ENCODE measurements around the gene CPT1A.

The CPT1A gene

DNA sequence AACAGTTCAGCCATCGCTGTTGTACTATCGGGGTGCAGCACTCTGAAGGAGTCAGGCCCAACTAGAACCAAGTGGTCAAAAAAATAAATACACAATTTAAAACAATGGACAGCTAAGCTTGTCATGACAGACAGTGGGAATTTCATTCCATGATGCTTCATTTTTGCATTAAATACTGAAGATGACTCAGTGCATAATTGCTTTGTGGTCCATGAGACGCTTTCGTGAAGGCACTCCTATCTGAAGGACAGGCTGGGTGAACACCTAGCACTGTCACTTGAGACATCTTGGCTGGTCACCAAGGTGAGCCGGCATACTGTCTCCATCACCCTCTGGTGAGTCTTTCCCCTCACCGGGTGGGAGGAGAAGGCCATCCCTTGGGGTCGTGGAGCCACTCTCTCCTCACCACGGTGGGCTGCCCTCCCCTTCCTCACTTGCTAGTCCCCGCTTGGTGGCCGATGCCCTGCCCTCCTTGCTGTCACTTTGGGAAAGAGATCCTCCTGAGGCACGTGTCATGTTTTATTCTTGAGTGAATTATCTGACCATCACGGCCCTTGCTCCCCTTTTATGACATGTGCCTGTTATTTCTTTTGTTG lies 85.4 kb downstream of the CPT1A start:
- no peak for DNase-seq (ENCODE audit: low spot score)

- no peak for DNase-seq (ENCODE audit: low spot score)
Measured at GRCh38 chr11:68753300-68753699, 88.4 kb downstream of the CPT1A start.

DNA sequence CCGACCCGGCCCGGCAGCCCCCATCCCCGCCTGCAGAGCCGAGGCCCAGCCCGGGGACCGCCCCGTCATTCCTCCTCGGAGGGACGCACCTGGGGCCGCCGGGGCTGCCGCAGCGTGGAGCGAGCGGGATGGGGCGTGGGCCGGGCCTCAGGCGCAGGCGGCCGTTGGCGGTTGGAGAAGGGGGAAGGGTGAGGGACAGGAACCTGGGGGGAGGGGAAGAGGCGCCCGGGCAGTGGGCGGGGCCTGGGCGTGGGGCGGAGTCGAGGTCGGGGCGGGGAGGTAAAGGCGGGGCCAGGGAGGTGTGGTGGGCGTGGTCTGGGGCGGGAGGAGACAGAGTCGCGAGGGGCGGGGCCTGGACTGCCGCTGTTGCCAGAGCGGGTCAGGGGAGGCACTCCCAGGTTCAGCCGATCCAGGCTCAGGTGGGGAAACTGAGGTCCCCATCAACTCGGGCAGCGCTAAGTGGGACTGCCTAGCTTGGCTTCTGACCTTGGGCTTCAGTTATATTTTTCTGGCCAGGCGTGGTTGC lies 90.3 kb downstream of the CPT1A start, which contains the start of gene TESMIN:
Gene TESMIN (minus strand): TSS at position 190 of the 526 bp plus-strand sequence. CDS start 860 bp downstream, outside the sequence.
- DNase-seq (ENCODE audit: low spot score), result peak; percentile 49

DNA sequence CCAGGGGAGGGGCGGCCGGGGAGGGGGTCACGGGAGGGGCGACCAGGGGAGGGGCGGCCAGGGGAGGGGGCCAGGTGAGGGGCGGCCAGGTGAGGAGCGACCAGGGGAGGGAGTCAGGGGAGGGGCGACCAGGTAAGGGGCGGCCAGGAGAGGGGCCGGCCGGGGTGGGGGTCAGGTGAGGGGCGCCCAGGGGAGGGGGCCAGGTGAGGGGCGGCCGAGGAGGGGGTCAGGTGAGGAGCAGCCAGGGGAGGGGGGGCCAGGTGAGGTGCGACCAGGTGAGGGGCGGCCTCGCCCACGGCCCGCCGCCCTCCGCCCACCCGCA lies 90.8 kb downstream of the CPT1A start:
- no peak for DNase-seq (ENCODE audit: low spot score)

DNA sequence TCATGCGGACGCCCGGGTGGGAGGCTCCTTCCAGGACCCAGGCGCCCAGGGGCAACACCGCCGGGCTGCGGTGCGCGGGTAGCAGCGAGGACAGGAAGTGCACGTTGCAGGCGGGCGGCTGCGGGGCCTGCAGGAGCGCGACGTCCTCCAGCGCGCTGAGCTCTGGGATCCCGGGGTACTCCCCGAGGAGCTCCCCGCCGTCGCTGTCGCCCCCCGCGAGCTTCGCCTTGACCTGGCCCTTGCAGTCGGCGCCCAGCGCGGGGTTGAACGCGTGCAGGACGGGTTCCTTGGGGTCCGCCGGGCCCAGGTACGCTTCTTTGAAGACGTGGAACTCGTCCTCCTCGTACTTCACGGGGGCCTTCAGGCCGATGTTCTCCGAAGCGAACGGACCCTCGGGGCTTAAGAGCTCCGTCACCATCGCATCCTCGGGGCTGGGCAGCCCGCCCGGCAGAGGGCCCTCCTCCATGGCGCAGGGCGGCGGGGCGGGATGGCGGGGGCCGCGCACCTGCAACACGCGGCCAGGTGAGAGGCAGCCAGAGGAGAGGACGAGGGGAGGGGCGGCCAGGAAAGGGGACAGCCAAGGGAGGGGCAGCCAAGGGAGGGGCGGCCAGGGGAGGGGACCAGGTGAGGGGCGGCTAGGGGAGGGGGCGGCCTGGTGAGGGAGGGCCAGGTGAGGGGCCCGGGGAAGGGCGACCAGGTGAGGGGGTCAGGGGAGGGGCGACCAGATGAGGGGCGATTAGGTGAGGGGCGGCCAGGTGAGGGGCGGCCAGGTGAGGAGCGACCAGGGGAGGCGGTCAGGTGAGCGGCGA lies 91.3 kb downstream of the CPT1A start:
- DNase-seq (ENCODE audit: low spot score), result no peak

DNA sequence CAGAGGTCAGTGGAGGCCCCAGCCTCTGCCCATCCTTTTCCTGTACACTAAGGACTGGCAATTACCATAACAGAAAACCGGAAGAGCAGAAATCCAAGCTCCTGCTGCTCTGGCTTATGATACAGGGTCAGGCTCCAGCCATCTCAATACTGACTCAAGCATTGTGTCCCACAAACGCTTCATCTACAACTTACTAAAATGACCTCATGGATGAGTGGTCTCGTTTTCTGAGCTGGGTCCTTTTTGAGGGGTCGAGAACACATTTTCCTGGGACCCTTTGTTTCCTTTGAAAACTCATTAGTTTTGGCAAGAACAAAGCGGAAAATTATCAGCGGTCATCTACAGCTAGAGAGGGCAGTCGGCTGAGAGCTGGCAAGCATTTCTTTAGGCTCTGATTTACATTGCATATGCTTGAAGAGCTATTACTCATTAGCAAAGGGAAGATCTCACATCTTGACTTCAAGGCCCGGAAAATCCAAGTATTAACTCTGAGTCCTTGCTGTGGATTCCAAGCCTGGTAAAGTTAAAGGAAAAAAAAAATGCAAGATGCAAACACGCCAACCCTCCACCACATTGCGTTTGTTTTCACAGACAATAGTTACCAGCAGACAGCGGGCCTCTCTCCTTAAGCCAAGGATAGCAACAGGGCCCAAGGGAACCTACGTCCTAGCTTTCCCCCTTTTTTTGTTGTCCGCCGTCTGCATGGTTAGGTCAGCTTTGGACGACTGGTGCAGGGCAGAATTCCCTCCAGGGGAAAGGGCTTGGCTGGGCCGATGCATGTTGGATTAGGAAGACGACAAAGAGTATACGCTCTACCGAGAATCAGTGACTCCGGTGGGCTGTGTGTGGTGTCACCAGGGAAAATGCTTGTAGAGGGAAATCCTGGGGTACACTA lies 92.2 kb downstream of the CPT1A start:
- peak; percentile 79 for DNase-seq (ENCODE audit: low spot score)

DNA sequence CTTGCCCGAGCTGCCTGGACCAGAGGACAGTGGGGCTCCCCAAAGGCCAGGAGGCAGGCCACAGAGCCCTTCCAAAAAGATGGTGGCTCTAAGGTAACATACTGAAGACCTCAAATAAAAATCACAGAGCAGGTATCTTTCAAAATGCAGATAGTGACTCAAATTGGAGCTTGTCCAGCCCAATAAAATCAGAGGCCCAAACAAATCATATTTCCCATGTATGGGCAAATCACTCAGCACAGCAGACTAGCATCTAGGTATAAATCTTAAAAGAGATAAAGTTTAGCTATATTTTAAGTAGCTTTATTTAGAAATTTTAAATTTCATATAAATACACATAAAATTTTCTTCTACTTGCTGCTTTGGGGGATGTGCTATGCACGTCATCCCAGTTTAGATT lies 93.7 kb downstream of the CPT1A start:
- no peak for DNase-seq (ENCODE audit: low spot score)

DNA sequence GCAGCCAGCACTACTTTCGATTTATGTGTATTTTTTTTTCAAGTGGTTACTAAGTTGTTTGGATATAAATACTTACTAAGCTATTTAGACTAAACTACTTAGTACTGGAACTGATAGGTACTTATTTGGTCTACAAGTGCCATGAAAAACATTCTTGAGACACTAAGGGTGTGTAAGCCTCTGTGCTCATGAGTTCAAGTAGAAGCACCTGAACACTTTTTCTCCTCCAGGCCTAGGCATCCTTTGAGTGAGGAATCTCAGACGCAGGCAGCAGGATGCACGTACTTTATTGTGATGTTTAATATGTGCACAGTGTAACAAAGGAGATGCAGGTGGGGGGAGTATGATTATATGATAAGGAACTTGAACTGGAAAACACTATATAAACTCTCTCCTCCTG lies 98.2 kb downstream of the CPT1A start:
- no peak for DNase-seq (ENCODE audit: low spot score)

- DNase-seq (ENCODE audit: low spot score), result no peak
Measured at GRCh38 chr11:68741463-68741862, 100.3 kb downstream of the CPT1A start.

GRCh38 chr11:68735646-68736045 lies 106.1 kb downstream of the CPT1A start:
- DNase-seq (ENCODE audit: low spot score), result no peak

DNA sequence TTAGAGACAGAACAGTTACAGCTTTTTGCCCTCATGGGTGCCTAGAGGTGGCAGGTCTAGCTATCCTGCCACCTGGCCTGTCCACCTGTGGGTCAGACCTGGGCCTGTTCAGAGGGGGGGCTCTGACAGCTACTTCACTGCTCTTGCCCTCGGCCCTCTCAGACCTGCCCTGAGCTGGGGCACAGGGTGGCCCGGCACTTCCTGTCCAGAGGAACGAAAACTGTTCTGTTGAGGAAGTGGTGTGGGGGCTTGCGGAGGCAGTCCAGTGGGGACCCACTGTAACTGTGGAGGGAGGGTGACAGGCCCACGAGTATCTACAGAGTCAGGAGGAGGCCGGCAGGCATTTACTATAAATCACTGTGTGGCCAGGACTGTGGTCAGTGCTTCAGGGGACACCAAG lies 106.6 kb downstream of the CPT1A start:
- DNase-seq (ENCODE audit: low spot score), result no peak

DNA sequence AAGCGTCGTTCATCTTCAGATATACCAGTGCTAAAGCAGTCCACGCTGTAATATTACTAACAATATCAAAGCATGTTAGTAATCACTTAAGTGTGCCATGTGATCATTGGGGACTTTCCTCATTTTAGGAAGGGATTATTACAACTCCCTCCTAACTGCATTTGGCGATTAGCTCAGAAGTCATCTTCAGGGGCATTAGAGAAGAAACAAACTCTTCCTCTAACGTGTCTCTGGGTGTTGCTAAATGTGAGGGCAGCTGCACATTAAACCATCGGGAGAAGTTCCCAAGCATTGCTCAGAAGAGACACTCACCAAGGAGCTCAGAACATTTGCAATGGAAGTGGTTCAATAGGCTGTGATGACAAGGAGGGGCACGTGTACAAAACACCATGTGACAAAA lies 107.6 kb downstream of the CPT1A start:
- no peak for DNase-seq (ENCODE audit: low spot score)

DNA sequence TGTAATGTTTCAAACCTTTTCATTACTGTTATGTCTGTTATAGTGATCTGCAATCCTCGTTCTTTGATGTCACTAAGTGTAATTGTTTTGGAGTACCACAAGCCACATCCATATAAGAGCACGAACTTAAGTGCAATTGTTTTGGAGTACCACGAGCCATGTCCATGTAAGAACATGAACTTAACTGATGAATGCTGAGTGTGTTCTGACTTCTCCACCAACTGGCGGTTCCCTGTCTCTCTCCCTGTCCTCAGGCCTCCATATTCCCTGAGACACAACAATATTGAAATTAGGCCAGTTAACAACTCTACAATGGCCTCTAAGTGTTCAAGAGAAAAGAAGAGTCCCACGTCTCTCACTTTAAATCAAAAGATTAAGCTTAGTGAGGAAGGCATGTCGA lies 113.9 kb downstream of the CPT1A start:
- DNase-seq (ENCODE audit: low spot score), result no peak

DNA sequence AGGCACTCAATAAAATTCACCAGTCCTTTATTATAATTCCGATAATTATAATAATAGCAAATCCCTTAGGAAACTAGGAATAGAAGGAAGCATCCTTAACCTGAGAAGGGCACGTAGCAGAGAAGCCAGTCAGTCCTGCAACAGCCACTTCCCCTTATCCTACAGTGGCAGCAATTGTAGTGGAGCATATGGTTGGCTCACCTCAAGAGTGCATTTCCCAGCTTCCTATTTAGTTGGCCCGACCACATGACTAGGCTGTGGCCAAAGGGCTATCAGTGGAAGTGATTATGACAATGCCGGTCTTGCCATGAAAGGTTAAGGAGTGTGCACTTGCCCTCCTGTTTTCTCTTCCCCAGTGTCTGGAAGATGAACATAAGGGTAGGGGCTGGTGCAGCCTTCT lies 117.4 kb downstream of the CPT1A start:
- DNase-seq (ENCODE audit: low spot score), result no peak

GRCh38 chr11:68722143-68722542 lies 119.6 kb downstream of the CPT1A start:
- no peak for DNase-seq (ENCODE audit: low spot score)

DNA sequence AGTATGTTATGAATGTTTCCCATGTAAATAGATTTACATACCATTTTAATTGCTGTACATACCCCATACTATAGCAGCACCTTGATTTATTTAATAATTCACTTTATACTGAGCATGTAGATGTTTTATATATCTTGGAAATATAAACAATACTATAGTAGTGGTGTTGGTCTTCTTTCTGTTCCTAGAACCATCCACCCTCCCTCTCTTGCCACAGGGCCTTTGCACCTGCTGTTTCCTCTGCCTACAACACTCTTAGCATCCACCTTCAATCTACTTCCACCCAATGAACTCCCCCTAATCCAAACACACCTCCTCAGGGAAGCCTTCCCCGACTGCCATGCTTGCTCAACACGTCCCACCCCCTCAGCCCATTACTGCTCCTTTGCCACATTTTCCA lies 120.6 kb downstream of the CPT1A start:
- DNase-seq (ENCODE audit: low spot score), result no peak

GRCh38 chr11:68715456-68716122 lies 126.1 kb downstream of the CPT1A start:
- no peak for DNase-seq (ENCODE audit: low spot score)

- DNase-seq (ENCODE audit: low spot score), result no peak
Measured at GRCh38 chr11:68714060-68714856, 127.5 kb downstream of the CPT1A start.

DNA sequence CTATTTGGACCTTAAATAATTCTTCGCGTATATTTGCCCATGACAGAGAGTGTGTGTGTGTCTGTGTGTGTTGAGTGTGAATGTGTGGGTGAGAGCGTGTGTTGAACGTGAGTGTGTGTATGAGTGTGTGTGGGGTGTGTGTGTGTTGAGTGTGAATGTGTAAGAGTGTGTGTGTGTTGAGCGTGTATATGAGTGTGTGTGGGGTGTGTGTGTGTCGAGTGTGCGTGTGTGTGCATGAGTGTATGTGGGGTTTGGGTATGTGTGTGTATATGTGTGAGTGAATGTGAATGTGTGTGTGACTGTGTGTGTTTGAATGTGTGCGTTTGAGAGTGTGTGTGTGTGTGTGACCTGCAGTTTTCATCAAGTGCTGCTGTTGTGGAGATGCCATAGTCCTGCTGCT lies 130.6 kb downstream of the CPT1A start:
- DNase-seq (ENCODE audit: low spot score), result no peak

- no peak for DNase-seq (ENCODE audit: low spot score)
Measured at GRCh38 chr11:68710409-68710808, 131.3 kb downstream of the CPT1A start.

GRCh38 chr11:68709062-68709461 lies 132.7 kb downstream of the CPT1A start:
- no peak for DNase-seq (ENCODE audit: low spot score)

Measured in kidney capillary endothelial cell (primary cell).